ENCODE results near the gene GPR15LG.

The GPR15LG gene

GRCh38 chr10:84135836-84136235 lies 37.8 kb upstream of the GPR15LG start:
- H3K27ac ChIP-seq (ENCODE audit: extremely low read depth, low read depth, low read length) = no peak overlapping the region
- POLR2A ChIA-PET = no interaction called here
- no peaks in the 10 kb centered on the region for H3K36me3 ChIP-seq (ENCODE audit: control insufficient read depth in 2 of 2, insufficient read depth in 1 of 2, low read length in 2 of 2)
- CTCF ChIA-PET = interaction anchor here (0.5 to 0.7 kb wide), 2 partner anchors 142 to 1043 kb away, joined by 3 to 4 read pairs; no protein-coding TSS in a partner anchor
- H3K4me3 ChIP-seq (ENCODE audit: low read depth, low read length) = no peak overlapping the region
- TF ChIP-seq TRIM28 (IDR thresholded peaks at IDR 0.05; ENCODE audit: borderline replicate concordance, low read length) (no peak), ZNF121 (tag by site-specific recombination; IDR thresholded peaks at IDR 0.05) (no peak), ZNF785 (tag by site-specific recombination; IDR thresholded peaks at IDR 0.05) (no peak), ZNF398 (tag by site-specific recombination; IDR thresholded peaks at IDR 0.05) (no peak), ZNF391 (tag by site-specific recombination; IDR thresholded peaks at IDR 0.05; ENCODE audit: borderline replicate concordance, low read depth) (no peak), ZNF768 (tag by site-specific recombination; IDR thresholded peaks at IDR 0.05) (no peak), ZSCAN5A (tag by site-specific recombination; IDR thresholded peaks at IDR 0.05) (no peak), ZNF514 (tag by site-specific recombination; IDR thresholded peaks at IDR 0.05) (no peak)
- H3K9me3 ChIP-seq (ENCODE audit: control insufficient read depth, insufficient read depth, low read depth, low read length) = no peaks in the 10 kb centered on the region
- no peaks in the 10 kb centered on the region for H3K4me1 ChIP-seq (ENCODE audit: control insufficient read depth, insufficient read depth, low read length)

- CTCF ChIA-PET = interaction anchor here (0.6 to 1.8 kb wide), 3 partner anchors 11 to 191 kb away, joined by 3 to 13 read pairs (median 5); no protein-coding TSS in a partner anchor
- Histone ChIP-seq H3K4me1 (ENCODE audit: control insufficient read depth, insufficient read depth, low read length) (no peaks in the 10 kb centered on the region), H3K4me3 (ENCODE audit: low read depth, low read length) (no peak overlapping the region), H3K36me3 (ENCODE audit: control insufficient read depth in 2 of 2, insufficient read depth in 1 of 2, low read length in 2 of 2) (peaks cover 6 to 13% of the 10 kb centered on the region in 2 experiments; a peak in 2 of 3 replicates), H3K9me3 (ENCODE audit: control insufficient read depth, insufficient read depth, low read depth, low read length) (no peaks in the 10 kb centered on the region), H3K27ac (ENCODE audit: extremely low read depth, low read depth, low read length) (no peak overlapping the region)
- TF ChIP-seq ZNF449 (tag by site-specific recombination; IDR thresholded peaks at IDR 0.05) (no peak), ZNF645 (tag by site-specific recombination; IDR thresholded peaks at IDR 0.05) (no peak), KLF9 (tag by site-specific recombination; IDR thresholded peaks at IDR 0.05; ENCODE audit: low read depth) (no peak), ZNF37A (tag by site-specific recombination; IDR thresholded peaks at IDR 0.05) (no peak), ZNF473 (tag by site-specific recombination; IDR thresholded peaks at IDR 0.05) (no peak), MEIS1 (CRISPR knock-in tag; IDR thresholded peaks at IDR 0.05; ENCODE audit: borderline replicate concordance) (no peak), EGR2 (tag by site-specific recombination; IDR thresholded peaks at IDR 0.05; ENCODE audit: low read depth) (no peak), ZNF423 (tag by site-specific recombination; IDR thresholded peaks at IDR 0.05) (no peak), OSR2 (tag by site-specific recombination; IDR thresholded peaks at IDR 0.05) (no peak)
- POLR2A ChIA-PET = no interaction called here
These were observed 35.8 kb upstream of the GPR15LG start for GRCh38 chr10:84137811-84138210.

Data from HEK293 (cell line).